OCI-LY3 (cell line): ENCODE results near the gene LAIR1.
"Not testable (repeated sequence)": the region's sequence is repeated elsewhere in the genome, so short reads cannot be mapped to it uniquely, and the experiment has no call there.

Experiments used
- H2AFZ ChIP-seq: fragments of 200-600, 300-600 bp; shearing (Covaris generic); 2 replicates; pipeline ENCODE4 v1.6.0; 2014; ENCODE audit warnings: antibody characterized with exemption, low read depth, low read length
- H3K27ac ChIP-seq: fragments of 200-600, 300-600 bp; sonication (generic); 2 replicates; pipeline ENCODE4 v1.5.1; 2014; ENCODE audit warnings: mild to moderate bottlenecking, low read length, moderate library complexity, mixed read lengths
- H3K27me3 ChIP-seq: fragments of 200-600, 300-600 bp; sonication (generic); 2 replicates; pipeline ENCODE4 v1.6.1; 2014; ENCODE audit warnings: low read depth, low read length, mixed read lengths
- H3K36me3 ChIP-seq: fragments of 200-600, 300-600 bp; sonication (generic); replicated peaks from 2 replicates; pipeline ENCODE3; 2014; ENCODE audit warnings: low read depth, low read length, mixed read lengths
- H3K4me1 ChIP-seq: fragments of 300-600, 200-600 bp; sonication (generic); 2 replicates; pipeline ENCODE4 v1.6.1; 2014; ENCODE audit warnings: low read length, mixed read lengths
- H3K4me2 ChIP-seq: fragments of 200-600, 300-600 bp; sonication (generic); 2 replicates; pipeline ENCODE4 v1.6.1; 2014; ENCODE audit warnings: low read length, mixed read lengths
- H3K4me3 ChIP-seq: fragments of 300-600, 200-600 bp; sonication (generic); 2 replicates; pipeline ENCODE4 v1.5.1; 2014; ENCODE audit warnings: antibody characterized with exemption, mild to moderate bottlenecking, low read length, moderate library complexity
- H3K79me2 ChIP-seq: fragments of 300-600, 200-600 bp; shearing (Covaris generic); 2 replicates; pipeline ENCODE4 v1.6.1; 2014; ENCODE audit warnings: mild to moderate bottlenecking, low read length, mixed read lengths
- H3K9ac ChIP-seq: fragments of 300-600, 200-600 bp; shearing (Covaris generic); 2 replicates; pipeline ENCODE4 v1.6.0; 2014; ENCODE audit warnings: mild to moderate bottlenecking, low read length, moderate library complexity
- H3K9me3 ChIP-seq: fragments of 200-600, 300-600 bp; shearing (Covaris generic); 2 replicates; pipeline ENCODE4 v1.6.1; 2014; ENCODE audit warnings: low read length, mixed read lengths; ENCODE audit not compliant: insufficient read depth
- H4K20me1 ChIP-seq: fragments of 200-600, 300-600 bp; sonication (generic); 2 replicates; pipeline ENCODE4 v1.6.1; 2016; ENCODE audit warnings: low read length, mixed read lengths; ENCODE audit not compliant: insufficient read depth
- EZH2phosphoT487 ChIP-seq: fragments of 200-600 bp; shearing (Covaris generic); IDR thresholded peaks from 2 replicates; pipeline ENCODE4 v1.6.1; 2018; ENCODE audit warnings: antibody characterized with exemption, mixed run types, low read depth
- TF ChIP-seq, protein P1 (sequence below): fragments of 200-600, 300-600 bp; sonication (generic); IDR thresholded peaks from 2 replicates; pipeline ENCODE4 v1.5.1; 2014; ENCODE audit warnings: antibody characterized with exemption, low read length, low read depth

Gene LAIR1

DNA sequence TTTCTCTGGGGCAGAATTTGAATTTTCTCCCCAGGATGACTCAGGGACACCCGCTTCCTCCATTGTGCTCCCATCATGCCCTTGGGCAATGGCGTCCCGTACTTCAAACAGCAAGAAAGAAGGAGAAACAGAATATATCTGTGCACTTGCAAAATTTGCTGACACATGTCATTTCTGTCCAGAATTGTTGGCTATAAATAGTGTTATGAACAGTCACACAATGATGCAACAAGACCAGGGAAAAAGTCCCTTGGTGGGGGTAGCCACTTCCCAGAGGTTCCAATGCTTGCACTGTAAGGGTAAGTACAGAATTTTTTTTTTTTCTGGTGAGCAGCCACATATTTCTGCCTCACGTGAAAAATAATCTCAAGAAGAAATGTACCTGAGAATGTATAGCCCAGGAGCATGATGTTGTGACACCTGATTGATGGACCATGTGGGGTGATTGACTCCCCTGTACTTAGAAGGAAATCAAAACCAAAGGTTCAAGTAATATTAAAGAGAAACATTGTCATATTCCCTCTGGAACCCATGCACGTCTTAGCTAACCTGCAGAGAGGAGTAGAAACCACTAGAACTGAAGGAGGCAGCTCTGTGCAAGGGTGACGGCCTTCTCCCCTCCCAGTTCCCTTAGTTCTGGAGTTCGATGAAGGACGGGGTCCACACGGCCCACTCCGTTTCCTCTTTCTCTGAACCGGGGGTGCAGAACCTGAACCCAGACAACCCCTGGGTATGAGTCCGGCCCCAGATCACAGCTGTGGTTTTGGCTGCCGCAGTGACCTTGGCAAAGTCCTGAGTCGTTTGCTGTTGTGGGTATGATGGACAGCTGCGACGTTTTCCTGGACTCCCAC lies 9.3 kb upstream of the LAIR1 start:
- Histone ChIP-seq H3K79me2 (no peaks in the 10 kb centered on the region), H3K9me3 (peaks cover 11% of the 10 kb centered on the region), H4K20me1 (no peaks in the 10 kb centered on the region), H3K4me1 (peaks cover 44% of the 10 kb centered on the region), H2AFZ (no peak overlapping the region), H3K27ac (0 out of 2 replicates have a peak overlapping the region, but pooled peaks have one; percentile 0), H3K27me3 (peaks cover 36% of the 10 kb centered on the region), H3K4me2 (peak overlapping the region; percentile 36), H3K36me3 (peaks cover 3% of the 10 kb centered on the region), H3K4me3 (peak overlapping the region; percentile 8), H3K9ac (no peak overlapping the region)
- TF ChIP-seq, protein P1, sequence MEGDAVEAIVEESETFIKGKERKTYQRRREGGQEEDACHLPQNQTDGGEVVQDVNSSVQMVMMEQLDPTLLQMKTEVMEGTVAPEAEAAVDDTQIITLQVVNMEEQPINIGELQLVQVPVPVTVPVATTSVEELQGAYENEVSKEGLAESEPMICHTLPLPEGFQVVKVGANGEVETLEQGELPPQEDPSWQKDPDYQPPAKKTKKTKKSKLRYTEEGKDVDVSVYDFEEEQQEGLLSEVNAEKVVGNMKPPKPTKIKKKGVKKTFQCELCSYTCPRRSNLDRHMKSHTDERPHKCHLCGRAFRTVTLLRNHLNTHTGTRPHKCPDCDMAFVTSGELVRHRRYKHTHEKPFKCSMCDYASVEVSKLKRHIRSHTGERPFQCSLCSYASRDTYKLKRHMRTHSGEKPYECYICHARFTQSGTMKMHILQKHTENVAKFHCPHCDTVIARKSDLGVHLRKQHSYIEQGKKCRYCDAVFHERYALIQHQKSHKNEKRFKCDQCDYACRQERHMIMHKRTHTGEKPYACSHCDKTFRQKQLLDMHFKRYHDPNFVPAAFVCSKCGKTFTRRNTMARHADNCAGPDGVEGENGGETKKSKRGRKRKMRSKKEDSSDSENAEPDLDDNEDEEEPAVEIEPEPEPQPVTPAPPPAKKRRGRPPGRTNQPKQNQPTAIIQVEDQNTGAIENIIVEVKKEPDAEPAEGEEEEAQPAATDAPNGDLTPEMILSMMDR: no peak
- TF ChIP-seq EZH2phosphoT487: no peak

DNA sequence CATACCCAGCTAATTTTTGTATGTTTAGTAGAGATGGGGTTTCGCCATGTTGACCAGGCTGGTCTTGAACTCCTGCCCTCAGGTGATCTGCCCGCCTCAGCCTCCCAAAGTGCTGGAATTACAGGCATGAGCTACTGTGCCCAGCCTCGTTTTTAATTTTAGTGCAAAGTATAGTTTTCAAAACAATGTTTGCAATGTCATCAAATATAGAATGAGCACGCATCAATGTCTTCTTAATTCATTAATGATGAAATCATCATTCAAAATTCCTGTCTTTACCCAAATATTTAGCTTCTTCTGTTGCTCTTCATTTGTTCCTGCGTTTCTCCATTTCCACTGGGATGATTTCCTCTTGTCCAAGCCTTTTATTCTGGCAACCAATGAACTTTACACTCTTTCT lies 6.7 kb upstream of the LAIR1 start:
- peaks cover 28% of the 10 kb centered on the region for H3K4me1 ChIP-seq
- H3K27ac ChIP-seq, H3K79me2 ChIP-seq, H3K9ac ChIP-seq, H3K9me3 ChIP-seq, H3K4me2 ChIP-seq, H3K36me3 ChIP-seq, H2AFZ ChIP-seq, H3K4me3 ChIP-seq, H4K20me1 ChIP-seq: not testable (repeated sequence)
- H3K27me3 ChIP-seq: peaks cover 34% of the 10 kb centered on the region

DNA sequence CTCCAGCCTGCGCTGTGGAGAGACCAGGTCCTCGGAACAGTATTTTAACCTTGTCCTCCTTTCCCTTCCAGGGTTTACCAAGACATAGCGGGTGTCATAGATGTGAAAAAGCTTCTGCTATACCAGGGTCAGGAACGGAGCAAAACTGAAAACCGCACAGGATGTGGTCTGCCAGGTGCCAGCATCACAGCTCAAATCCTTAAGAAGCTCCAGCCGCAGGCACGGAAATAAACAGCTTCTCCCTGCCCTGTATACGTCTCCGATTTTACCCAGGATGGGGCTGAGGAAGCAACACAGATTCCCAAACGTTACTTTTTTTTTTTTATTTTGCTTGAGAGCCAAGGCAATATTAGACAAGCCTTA lies 5.7 kb upstream of the LAIR1 start:
- H4K20me1 ChIP-seq, H3K79me2 ChIP-seq, H2AFZ ChIP-seq, H3K27ac ChIP-seq, H3K9ac ChIP-seq, H3K9me3 ChIP-seq, H3K36me3 ChIP-seq: not testable (repeated sequence)
- H3K4me1 ChIP-seq: peaks cover 22% of the 10 kb centered on the region
- H3K4me3 ChIP-seq: 0 out of 2 replicates have a peak overlapping the region, but pooled peaks have one; percentile 6
- peaks cover 39% of the 10 kb centered on the region for H3K27me3 ChIP-seq
- peak overlapping the region; percentile 52 for H3K4me2 ChIP-seq

DNA sequence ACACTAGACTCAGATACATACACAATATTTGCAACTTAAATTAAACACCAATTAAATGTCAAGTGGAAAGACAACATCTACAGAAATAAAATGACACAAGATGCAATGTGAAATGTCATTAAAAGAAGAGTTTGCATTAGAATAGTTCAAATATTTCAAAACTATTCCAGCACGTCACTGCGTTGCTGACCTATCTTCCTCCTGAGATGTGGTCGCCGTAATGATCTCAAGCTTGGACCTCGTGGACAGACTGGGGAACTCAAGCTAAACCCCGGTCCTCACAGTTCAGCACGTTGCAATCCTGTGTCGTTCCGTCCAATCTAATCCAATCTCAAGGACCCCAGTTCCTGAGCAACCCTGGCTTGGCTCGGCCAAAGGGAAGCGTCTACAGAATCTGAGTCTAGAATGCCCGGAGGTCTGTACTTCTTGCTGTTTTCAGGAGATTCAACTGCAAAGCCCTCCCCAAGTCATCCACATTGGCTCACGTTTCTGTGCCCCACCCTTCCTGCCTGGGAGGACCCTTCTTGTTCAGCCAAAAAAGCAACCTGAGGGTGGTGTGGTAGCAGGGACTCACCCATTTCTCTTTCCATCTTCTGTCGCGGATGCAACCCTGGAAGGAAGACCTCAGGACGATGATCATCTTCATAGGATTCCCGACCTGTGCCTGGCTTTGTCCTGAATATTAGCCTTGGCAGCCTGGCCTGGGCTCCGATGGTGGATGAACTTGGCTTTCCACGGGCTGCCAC lies 5.1 kb upstream of the LAIR1 start:
- H2AFZ ChIP-seq, H3K79me2 ChIP-seq, H3K9me3 ChIP-seq, H3K9ac ChIP-seq, H3K36me3 ChIP-seq, H3K27ac ChIP-seq, H4K20me1 ChIP-seq, H3K4me3 ChIP-seq: not testable (repeated sequence)
- Histone ChIP-seq H3K4me1 (peaks cover 22% of the 10 kb centered on the region), H3K27me3 (peaks cover 35% of the 10 kb centered on the region), H3K4me2 (peak overlapping the region; percentile 52)

DNA sequence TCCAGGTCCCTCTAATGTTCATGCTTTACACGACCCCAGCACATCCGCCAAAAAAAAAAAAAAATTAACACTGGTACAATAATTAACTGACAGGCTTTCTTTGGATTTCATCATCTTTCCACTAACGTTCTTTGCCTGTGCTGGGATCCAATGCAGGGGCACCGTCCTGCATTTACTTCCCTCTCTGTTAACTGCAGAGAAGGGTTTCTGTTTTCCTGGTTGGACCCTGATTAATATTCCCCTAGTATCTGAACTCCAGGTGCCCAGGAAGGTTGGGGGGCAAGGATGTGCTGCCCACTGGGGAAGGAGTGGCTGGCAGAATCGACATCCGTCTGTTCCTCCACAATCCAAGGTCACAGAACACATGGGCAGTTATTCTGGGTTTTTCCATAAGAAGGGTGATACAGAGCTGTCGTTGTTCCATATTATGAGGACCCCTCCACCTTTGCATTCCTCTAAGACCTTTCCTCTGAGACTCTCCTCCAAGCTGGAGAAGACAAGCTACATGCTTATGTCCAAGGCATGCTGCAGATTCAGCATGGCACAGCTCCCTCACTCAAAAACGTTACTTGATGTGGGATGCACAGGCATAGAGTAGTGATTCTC lies 4.5 kb upstream of the LAIR1 start:
- Histone ChIP-seq H3K4me3 (no peak overlapping the region), H3K27ac (no peak overlapping the region), H4K20me1 (no peaks in the 10 kb centered on the region), H3K27me3 (peaks cover 35% of the 10 kb centered on the region), H3K79me2 (no peaks in the 10 kb centered on the region), H3K4me1 (peaks cover 21% of the 10 kb centered on the region), H3K9me3 (no peaks in the 10 kb centered on the region), H3K4me2 (no peak overlapping the region), H2AFZ (no peak overlapping the region), H3K36me3 (no peaks in the 10 kb centered on the region), H3K9ac (no peak overlapping the region)
- peak; percentile 68; the same call in 1 of the 2 replicates for TF ChIP-seq EZH2phosphoT487
- TF ChIP-seq, protein P1: no peak
